Chondrocyte (in vitro differentiated cells): Measurements from ENCODE around the gene ATP6AP2. TPM values are rescaled to one million over a fixed set of nuclear protein-coding genes. Genes with fewer than 3 reads are reported as not detected.
"Not testable (repeated sequence)": the region's sequence is repeated elsewhere in the genome, so short reads cannot be mapped to it uniquely, and the experiment has no call there.

Source experiments
- DNase-seq: peaks from one replicate; pipeline ENCODE4 v3.0.0; 2021; ENCODE audit warnings: mixed read lengths, low spot score
- H3K27ac Mint-ChIP-seq: one replicate; pipeline ENCODE4 v1.8.0; 2021; ENCODE audit warnings: mild to moderate bottlenecking, moderate library complexity, mixed read lengths; ENCODE audit not compliant: unreplicated experiment
- H3K27me3 Mint-ChIP-seq: 2 replicates; pipeline ENCODE4 v1.8.0; 2021; ENCODE audit warnings: low read depth, mixed read lengths
- H3K36me3 Mint-ChIP-seq: 2 replicates; pipeline ENCODE4 v1.8.0; 2021; ENCODE audit warnings: low read depth, mixed read lengths
- H3K4me1 Mint-ChIP-seq: 2 replicates; pipeline ENCODE4 v1.8.0; 2021; ENCODE audit warnings: low read depth, mild to moderate bottlenecking, mixed read lengths
- H3K4me3 Mint-ChIP-seq: one replicate; pipeline ENCODE4 v1.8.0; 2021; ENCODE audit warnings: mild to moderate bottlenecking, moderate library complexity, mixed read lengths; ENCODE audit not compliant: unreplicated experiment
- H3K9me3 Mint-ChIP-seq: 2 replicates; pipeline ENCODE4 v1.8.0; 2021; ENCODE audit warnings: low read depth, mixed read lengths
- total RNA-seq: library from RNA; stranded (reverse); gene quantifications from 3 replicates; pipeline ENCODE4 v1.2.1, GENCODE V29; 2021
- TF ChIP-seq, protein P1 (sequence below): fragments of 200-600 bp; sonication (generic); IDR thresholded peaks from 2 replicates; pipeline ENCODE4 v1.5.0; 2021; ENCODE audit warnings: antibody characterized with exemption, mild to moderate bottlenecking, moderate library complexity

The ATP6AP2 gene
- total RNA-seq, 1 donor from 2014 or later: 163 TPM

DNA sequence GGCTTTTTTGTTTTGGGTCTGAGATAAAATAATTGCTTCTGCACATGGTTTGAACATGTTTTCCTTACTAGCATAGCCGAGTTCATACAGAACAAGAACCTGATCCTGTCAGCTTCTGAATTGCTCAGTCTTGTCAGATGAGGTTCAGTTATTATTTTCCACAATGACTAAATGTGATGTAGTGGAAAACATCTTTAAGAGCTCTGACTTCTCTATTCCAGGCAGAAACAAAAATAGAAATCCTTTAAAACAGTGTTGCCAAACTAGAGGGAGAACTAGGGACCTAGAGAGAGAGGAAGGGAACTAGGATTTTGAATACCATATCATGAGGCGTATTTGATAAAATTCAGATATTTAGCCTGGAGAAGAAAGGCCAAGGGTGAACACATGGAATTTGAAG is 2.0 kb downstream of the ATP6AP2 start:
- no peak for DNase-seq
- TF ChIP-seq, protein P1, sequence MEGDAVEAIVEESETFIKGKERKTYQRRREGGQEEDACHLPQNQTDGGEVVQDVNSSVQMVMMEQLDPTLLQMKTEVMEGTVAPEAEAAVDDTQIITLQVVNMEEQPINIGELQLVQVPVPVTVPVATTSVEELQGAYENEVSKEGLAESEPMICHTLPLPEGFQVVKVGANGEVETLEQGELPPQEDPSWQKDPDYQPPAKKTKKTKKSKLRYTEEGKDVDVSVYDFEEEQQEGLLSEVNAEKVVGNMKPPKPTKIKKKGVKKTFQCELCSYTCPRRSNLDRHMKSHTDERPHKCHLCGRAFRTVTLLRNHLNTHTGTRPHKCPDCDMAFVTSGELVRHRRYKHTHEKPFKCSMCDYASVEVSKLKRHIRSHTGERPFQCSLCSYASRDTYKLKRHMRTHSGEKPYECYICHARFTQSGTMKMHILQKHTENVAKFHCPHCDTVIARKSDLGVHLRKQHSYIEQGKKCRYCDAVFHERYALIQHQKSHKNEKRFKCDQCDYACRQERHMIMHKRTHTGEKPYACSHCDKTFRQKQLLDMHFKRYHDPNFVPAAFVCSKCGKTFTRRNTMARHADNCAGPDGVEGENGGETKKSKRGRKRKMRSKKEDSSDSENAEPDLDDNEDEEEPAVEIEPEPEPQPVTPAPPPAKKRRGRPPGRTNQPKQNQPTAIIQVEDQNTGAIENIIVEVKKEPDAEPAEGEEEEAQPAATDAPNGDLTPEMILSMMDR: no peak
- Mint-ChIP-seq H3K36me3 (no peaks in the 10 kb centered on the region), H3K27ac (no peak overlapping the region), H3K27me3 (no peaks in the 10 kb centered on the region), H3K4me1 (peaks cover 12% of the 10 kb centered on the region), H3K4me3 (no peak overlapping the region), H3K9me3 (no peaks in the 10 kb centered on the region)

DNA sequence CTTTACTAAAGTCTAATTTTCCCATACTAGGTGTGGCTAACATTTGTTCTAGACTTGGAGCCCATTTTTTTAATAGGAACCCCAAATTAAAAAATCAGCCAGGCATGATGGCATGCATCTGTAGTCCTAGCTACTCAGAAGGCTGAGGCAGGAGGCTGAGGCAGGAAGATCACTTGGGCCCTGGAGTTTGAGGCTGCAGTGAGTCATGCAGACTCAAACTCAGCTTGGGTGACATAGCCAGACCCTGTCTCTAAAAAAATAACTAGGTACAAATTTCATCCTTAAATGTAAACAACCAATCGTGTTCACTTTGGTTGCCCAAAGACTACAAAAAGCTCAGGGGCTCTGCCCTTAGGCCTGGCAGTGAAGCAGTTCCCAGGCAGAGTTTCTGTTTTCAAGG is 6.9 kb downstream of the ATP6AP2 start:
- H3K36me3 Mint-ChIP-seq: not testable (repeated sequence)

DNA sequence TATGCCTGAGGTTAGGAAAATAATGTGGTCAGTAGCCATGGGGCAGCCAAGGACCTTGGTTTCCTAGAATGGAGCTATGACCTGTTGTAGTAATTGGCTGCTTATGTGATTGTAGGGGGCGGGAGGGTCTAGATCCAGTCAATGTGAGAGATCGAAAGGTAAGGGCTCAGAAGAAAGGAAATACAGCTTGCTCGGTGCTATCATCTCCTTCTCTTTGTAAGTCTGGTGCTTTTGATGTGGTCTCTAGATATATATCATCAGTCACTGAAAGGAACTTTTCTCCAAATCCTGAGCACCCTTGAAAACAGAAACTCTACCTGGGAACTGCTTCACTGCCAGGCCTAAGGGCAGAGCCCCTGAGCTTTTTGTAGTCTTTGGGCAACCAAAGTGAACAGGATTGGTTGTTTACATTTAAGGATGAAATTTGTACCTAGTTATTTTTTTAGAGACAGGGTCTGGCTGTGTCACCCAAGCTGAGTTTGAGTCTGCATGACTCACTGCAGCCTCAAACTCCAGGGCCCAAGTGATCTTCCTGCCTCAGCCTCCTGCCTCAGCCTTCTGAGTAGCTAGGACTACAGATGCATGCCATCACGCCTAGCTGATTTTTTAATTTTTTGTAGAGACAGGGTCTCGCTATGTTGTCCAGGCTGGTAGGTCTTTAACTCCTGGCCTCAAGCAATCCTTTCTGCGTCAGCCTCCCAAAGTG is 9.0 kb downstream of the ATP6AP2 start:
- not testable (repeated sequence) for H3K27ac Mint-ChIP-seq, H3K4me1 Mint-ChIP-seq, H3K27me3 Mint-ChIP-seq, H3K4me3 Mint-ChIP-seq, DNase-seq, H3K9me3 Mint-ChIP-seq
- peaks cover 11% of the 10 kb centered on the region for H3K36me3 Mint-ChIP-seq

More for the DNA sequence above, 6.9 kb downstream of the ATP6AP2 start:
- not testable (repeated sequence) for H3K9me3 Mint-ChIP-seq, H3K4me3 Mint-ChIP-seq, H3K27me3 Mint-ChIP-seq, H3K4me1 Mint-ChIP-seq, H3K27ac Mint-ChIP-seq, DNase-seq

DNA sequence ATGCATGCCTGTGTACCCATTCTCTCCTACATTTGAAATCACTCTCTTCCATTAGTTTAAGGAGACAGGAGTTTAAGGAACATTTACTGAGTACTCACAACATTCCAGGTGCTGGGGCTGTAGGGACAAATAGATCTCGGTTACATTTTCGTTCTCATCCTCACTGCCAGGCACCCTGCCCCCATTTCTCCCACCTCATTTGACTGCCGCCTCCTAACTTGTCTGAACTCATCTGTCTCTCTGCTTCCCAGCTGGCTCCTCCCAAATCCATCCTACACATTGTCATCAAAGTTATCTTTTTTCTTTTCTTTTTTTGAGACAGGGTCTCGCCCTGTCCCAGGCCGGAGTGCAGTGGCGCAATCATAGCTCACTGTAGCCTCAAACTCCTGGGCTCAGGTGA is 22.7 kb downstream of the ATP6AP2 start:
- no peak for DNase-seq
- Mint-ChIP-seq H3K4me3 (no peak overlapping the region), H3K27me3 (no peaks in the 10 kb centered on the region), H3K4me1 (no peaks in the 10 kb centered on the region), H3K9me3 (peaks cover 3% of the 10 kb centered on the region), H3K36me3 (peaks cover 5% of the 10 kb centered on the region), H3K27ac (no peak overlapping the region)
- TF ChIP-seq, protein P1: no peak

DNA sequence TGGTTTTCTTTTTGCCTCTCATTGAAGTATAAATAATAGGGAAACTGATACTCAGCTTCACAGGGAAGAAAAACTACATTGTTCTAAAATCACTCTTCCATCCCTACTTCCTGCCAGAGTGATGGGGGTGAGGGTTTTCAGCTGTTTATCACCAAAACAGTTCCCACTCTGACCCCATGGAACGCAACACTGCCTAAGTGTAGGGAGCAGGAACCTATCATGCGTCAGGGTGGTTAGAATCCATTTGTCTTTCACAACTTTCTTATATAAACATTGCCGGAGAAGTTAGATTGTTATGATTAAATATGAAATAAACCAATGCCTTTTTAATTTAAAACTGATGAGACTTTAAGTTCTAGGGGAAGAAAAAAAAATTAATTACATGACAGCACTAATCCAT is 26.6 kb downstream of the ATP6AP2 start:
- H3K4me1 Mint-ChIP-seq: no peaks in the 10 kb centered on the region
- peaks cover 3% of the 10 kb centered on the region for H3K36me3 Mint-ChIP-seq
- H3K4me3 Mint-ChIP-seq: no peak overlapping the region
- no peak overlapping the region for H3K27ac Mint-ChIP-seq
- DNase-seq: no peak
- H3K9me3 Mint-ChIP-seq: peaks cover 3% of the 10 kb centered on the region
- TF ChIP-seq, protein P1: no peak
- no peaks in the 10 kb centered on the region for H3K27me3 Mint-ChIP-seq

DNA sequence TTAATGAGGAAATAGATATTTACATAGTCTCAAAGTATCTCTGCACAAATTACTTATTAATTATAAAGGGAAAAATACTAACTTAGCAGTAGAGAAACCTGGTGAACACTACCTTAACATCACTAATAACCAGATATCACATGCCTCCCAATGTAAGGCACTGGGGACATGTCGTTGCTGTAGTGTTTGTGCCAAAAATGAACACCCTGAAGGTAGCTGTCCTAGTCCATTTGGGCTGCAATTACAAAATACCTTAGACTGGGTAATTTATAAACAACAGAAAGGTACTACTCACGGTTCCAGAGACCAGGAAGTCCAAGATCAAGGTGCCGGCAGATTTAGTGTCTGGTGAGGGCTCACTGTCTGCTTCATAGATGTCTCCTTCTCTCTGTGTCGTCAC is 31.7 kb downstream of the ATP6AP2 start:
- no peaks in the 10 kb centered on the region for H3K9me3 Mint-ChIP-seq
- H3K4me3 Mint-ChIP-seq: no peak overlapping the region
- no peaks in the 10 kb centered on the region for H3K27me3 Mint-ChIP-seq
- H3K27ac Mint-ChIP-seq: no peak overlapping the region
- H3K4me1 Mint-ChIP-seq: no peaks in the 10 kb centered on the region
- TF ChIP-seq, protein P1: no peak
- DNase-seq: no peak
- H3K36me3 Mint-ChIP-seq: no peaks in the 10 kb centered on the region
